Ascending aorta (tissue), 2 donors: ENCODE measurements around the gene MYLIP. TPM values are rescaled to one million over a fixed set of nuclear protein-coding genes. Genes with fewer than 3 reads are reported as not detected.

Experiments
- DNase-seq, 2 donors: peaks; one replicate each; pipeline ENCODE4 v3.0.0-alpha.2; 2019; ENCODE audit warnings: low spot score in 2 of 2
- H3K27ac ChIP-seq, 2 donors: fragments of 200-600 bp; sonication (generic); one replicate each; pipeline ENCODE4 v1.5.1; 2016 to 2017; ENCODE audit warnings: mild to moderate bottlenecking in 1 of 2
- H3K27me3 ChIP-seq: fragments of 200-600 bp; sonication (generic); one replicate; pipeline ENCODE4 v1.5.1; 2017
- H3K36me3 ChIP-seq, 2 donors: fragments of 200-600 bp; sonication (generic); one replicate each; pipeline ENCODE4 v1.5.1; 2016
- H3K4me1 ChIP-seq, 2 donors: fragments of 200-600 bp; sonication (generic); one replicate each; pipeline ENCODE4 v1.5.1; 2016 to 2017; ENCODE audit warnings: mild to moderate bottlenecking in 1 of 2
- H3K4me3 ChIP-seq, 2 donors: fragments of 200-600 bp; sonication (generic); one replicate each; pipeline ENCODE4 v1.5.1; 2016 to 2017; ENCODE audit warnings: mild to moderate bottlenecking in 1 of 2
- H3K9me3 ChIP-seq, 2 donors: fragments of 200-600 bp; sonication (generic); one replicate each; pipeline ENCODE4 v1.5.1; 2016
- intact Hi-C: fragments of 100-400 bp; cut with DNase I; formaldehyde crosslinking; loops from one replicate; pipeline ENCODE4 v1.15.1; 2023
- total RNA-seq: library from RNA; depleted of rRNA; stranded (reverse); fragments of >200 nt; gene quantifications from one replicate; pipeline ENCODE4 v1.1.0, GENCODE V29; 2016
- TF ChIP-seq, protein P1 (sequence below), 3 experiments: fragments of 200-600 bp in 2 of 3; fragments of 450-650 bp in 1 of 3; sonication (generic) in 2 of 3; IDR thresholded peaks; one replicate each; pipeline ENCODE4 v1.5.1; 2016 to 2019; ENCODE audit warnings: antibody characterized with exemption in 3 of 3, mild to moderate bottlenecking in 1 of 3, moderate library complexity in 1 of 3

The MYLIP gene
- total RNA-seq, 1 donor from 2014 or later: 36.1 TPM

DNA sequence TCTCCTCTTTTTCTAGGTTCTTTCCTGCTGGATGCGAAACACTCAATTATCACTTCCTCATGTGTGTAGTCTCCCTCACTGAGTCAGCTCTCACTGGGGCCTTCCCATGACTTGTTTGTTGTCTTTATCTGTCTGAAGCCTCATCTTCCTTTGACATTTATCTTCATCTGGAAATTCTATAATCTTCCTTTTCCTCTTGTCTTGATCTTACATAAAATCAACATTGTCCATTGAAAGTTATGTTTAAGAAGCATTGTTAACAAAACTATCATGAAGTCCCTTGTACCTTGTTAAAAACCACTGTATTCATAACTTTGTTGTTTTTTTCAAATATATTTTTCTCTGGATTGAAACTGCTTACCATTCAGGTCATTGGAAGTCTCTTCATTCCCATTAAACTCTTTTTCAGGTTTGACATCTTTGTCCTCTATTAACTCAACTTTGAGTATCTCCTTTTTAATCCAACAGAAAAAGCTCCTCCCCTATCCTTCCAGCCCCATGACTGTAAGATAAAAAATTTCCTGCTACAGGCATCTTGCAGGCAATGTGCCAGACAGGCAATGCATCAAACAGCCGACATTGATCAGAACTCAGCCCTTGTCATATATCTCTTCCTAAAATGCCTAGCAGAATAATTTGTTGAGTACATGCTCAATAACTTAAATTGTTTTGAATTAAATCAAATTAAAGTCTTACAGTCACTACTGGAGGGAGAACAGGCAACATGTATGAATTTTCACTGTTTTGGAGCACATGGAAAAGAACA lies 34.8 kb downstream of the MYLIP start:
- Histone ChIP-seq H3K9me3 (no peaks in the 10 kb centered on the region), H3K4me3 (no peak overlapping the region), H3K4me1 (no peaks in the 10 kb centered on the region), H3K27ac (no peak overlapping the region), H3K27me3 (no peaks in the 10 kb centered on the region), H3K36me3 (no peaks in the 10 kb centered on the region)
- TF ChIP-seq, protein P1, sequence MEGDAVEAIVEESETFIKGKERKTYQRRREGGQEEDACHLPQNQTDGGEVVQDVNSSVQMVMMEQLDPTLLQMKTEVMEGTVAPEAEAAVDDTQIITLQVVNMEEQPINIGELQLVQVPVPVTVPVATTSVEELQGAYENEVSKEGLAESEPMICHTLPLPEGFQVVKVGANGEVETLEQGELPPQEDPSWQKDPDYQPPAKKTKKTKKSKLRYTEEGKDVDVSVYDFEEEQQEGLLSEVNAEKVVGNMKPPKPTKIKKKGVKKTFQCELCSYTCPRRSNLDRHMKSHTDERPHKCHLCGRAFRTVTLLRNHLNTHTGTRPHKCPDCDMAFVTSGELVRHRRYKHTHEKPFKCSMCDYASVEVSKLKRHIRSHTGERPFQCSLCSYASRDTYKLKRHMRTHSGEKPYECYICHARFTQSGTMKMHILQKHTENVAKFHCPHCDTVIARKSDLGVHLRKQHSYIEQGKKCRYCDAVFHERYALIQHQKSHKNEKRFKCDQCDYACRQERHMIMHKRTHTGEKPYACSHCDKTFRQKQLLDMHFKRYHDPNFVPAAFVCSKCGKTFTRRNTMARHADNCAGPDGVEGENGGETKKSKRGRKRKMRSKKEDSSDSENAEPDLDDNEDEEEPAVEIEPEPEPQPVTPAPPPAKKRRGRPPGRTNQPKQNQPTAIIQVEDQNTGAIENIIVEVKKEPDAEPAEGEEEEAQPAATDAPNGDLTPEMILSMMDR (IDR thresholded peaks at IDR 0.05): no peak
- intact Hi-C loops: no loop called here
- no peak for DNase-seq

DNA sequence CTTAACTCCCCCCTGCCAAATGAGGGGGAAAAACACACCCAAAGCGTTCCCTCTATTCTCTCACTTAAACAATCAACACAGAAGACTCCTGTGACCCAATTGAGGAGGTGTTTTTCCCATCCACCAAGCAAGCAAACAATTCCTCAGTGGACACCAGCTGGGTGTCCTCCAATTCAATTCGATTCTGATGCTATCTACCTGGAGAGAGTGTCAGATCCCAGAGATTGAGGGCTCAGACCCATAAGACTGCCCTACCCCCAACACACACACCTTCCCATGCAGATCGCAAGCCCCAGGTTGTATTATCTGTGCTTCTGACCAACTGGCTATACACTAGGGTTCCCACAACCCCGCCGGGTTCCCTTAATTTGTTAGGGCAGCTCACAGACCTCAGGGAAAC lies 36.8 kb downstream of the MYLIP start:
- TF ChIP-seq, protein P1 (IDR thresholded peaks at IDR 0.05): no peak
- H3K27ac ChIP-seq: no peak overlapping the region
- H3K4me1 ChIP-seq: no peaks in the 10 kb centered on the region
- no peaks in the 10 kb centered on the region for H3K36me3 ChIP-seq
- DNase-seq: no peak
- no peak overlapping the region for H3K4me3 ChIP-seq
- no peaks in the 10 kb centered on the region for H3K9me3 ChIP-seq
- H3K27me3 ChIP-seq: no peaks in the 10 kb centered on the region
- intact Hi-C loops: no loop called here

DNA sequence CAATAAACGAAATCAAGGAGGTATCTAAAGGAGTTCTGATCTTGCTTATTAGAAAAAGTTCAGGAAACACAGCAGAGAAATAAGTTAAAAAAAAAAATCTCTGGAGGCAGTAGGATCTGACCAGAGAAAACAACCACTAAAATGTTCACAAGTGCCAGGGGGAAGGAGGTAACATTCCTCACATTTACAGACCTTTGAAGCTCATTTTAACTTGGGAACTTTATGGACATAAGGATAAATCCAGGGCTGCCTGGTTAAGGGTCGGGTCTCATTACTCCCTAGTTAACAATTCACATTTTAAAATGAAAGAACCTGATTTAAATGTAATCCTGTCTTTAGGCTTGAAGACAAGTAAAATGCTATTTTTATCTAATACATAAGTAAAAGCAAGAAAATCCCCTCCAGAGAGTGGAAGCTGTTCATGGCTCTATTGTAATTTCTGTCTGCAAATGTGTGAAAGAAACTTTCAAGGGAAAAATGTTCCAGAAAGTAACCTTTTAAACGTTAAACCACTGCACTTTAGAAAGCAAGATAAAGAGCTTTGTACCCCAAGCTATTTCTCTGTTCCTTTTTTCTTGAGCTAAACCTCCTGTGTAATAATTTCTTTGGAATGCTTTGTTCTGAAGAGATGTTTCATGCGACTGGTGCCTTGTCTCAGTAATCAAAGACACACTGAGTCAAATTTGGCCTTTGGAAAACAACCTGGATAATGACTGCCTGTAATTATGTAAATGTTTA lies 38.2 kb downstream of the MYLIP start:
- Histone ChIP-seq H3K4me3 (no peak overlapping the region), H3K27me3 (no peaks in the 10 kb centered on the region), H3K36me3 (no peaks in the 10 kb centered on the region), H3K9me3 (no peaks in the 10 kb centered on the region), H3K27ac (no peak overlapping the region), H3K4me1 (no peaks in the 10 kb centered on the region)
- TF ChIP-seq, protein P1 (IDR thresholded peaks at IDR 0.05): no peak
- DNase-seq: no peak
- intact Hi-C loops: no loop called here

- Histone ChIP-seq H3K27me3 (no peaks in the 10 kb centered on the region), H3K27ac (no peak overlapping the region), H3K36me3 (no peaks in the 10 kb centered on the region), H3K9me3 (no peaks in the 10 kb centered on the region), H3K4me1 (no peaks in the 10 kb centered on the region), H3K4me3 (no peak overlapping the region)
- intact Hi-C loops: no loop called here
- TF ChIP-seq, protein P1 (IDR thresholded peaks at IDR 0.05): no peak
- DNase-seq: no peak
Measured at GRCh38 chr6:16168121-16168520, 39.2 kb downstream of the MYLIP start.

DNA sequence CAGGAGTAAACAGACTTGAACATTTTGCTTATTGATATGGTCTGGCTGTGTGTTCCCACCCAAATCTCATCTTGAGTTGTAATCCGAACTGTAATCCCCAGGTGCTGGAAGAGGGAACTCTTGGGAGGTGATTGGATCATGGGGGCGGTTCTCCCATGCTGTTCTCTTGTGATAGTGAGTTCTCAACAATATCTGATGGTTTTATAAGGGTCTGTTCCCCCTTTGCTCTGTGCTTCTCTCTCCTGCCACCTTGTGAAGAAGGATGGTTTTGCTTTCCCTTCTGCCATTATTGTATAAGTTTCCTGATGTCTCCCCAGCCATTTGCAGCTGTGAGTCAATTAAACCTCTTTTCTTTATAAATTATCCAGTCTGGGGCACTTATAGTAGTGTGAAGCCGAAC lies 40.0 kb downstream of the MYLIP start:
- H3K27me3 ChIP-seq: no peaks in the 10 kb centered on the region
- no peak overlapping the region for H3K4me3 ChIP-seq
- no peaks in the 10 kb centered on the region for H3K4me1 ChIP-seq
- DNase-seq: no peak
- no peak overlapping the region for H3K27ac ChIP-seq
- no peaks in the 10 kb centered on the region for H3K9me3 ChIP-seq
- no peaks in the 10 kb centered on the region for H3K36me3 ChIP-seq
- TF ChIP-seq, protein P1 (IDR thresholded peaks at IDR 0.05): peak in 1 of 3 experiments; percentile 40
- intact Hi-C loops: no loop called here
